GM18502 (cell line): Measurements from ENCODE around the gene MSN.

Source experiments
- ATAC-seq: cut with Tn5 transposase; IDR thresholded peaks from one replicate; pipeline ENCODE4 v1.9.1; 2021; ENCODE audit warnings: mild to moderate bottlenecking; ENCODE audit not compliant: unreplicated experiment, poor library complexity

MSN gene

DNA sequence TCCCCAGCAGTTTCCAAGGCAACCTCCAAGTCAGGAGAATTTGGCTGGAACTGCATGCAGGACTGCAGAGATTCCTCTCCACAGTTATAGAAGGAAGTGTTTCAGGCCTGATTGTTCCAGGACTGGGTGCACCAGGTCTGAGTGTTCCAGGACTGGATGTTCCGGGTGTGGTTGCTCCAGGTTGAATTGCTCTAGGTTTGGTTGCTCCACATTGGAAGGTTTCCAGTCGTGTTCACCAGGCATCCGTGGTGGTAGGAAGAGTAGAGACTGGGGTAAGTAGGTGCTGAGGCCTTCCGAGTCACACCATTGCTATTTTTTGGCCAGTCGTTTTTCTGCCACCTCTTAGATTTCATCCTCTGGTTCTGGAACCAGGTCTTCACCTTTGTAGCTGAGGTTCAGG is 105.4 kb downstream of the MSN start:
- ATAC-seq, result no peak

DNA sequence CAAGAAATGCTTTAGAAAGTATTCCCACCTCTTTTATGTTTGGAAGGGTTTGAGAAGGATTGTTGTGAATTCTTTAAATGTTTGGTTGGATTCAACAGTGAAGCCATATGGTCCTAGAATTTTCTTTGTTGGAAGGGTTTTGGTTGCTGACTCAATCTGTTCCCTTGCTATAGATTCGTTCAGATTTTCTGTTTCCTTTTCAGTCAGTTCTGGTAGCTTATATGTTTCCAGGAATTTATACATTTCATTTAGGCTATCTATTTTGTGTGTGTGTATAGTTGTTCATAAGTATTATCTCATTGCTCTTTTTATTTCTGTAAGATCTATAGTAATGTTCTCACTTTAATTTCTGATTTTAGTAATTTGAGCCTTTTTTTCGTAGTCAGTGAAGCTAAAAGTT is 114.4 kb downstream of the MSN start:
- ATAC-seq, result no peak

DNA sequence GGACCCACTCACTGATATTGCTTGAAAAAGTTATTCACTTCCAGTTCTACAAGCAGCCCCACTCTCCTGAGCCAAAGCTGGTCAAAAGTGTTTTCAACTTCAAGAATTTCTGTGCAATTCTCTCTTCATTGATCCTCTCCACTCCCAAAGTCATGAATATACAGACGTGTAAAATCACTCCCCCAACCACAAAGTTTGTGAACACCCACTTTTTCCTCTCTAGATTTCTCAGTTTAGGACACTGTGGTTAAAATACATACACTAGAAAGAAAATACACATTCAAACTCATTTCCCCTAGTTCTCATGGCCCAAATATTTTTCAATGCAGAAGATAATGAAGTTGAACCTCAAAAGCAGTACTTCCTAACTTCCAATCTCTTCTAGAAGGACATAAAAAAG is 116.3 kb downstream of the MSN start:
- peak; percentile 67 for ATAC-seq
